Stimulated activated effector memory CD8-positive, alpha-beta T cell treated with anti-CD3 and anti-CD28 coated beads, Interleukin-12 subunit alpha, Interleukin-12 subunit beta, amount 100 ng/mL, for 72 hours (primary cell): Measurements from ENCODE around the gene HOMER3.
"Not testable (repeated sequence)": the region's sequence is repeated elsewhere in the genome, so short reads cannot be mapped to it uniquely, and the experiment has no call there.

ENCODE experiments used
- ATAC-seq: fragments of 150-1000 bp; cut with Tn5 transposase; 2 replicates; pipeline ENCODE4 v1.10.0; 2021
- DNase-seq, 2 donors: peaks; one replicate each; pipeline ENCODE4 v3.0.0; 2021 to 2022; ENCODE audit warnings: low spot score in 2 of 2
- H3K27ac Mint-ChIP-seq: one replicate; pipeline ENCODE4 v1.8.0; 2022; ENCODE audit warnings: mild to moderate bottlenecking, mixed read lengths
- H3K36me3 Mint-ChIP-seq: one replicate; pipeline ENCODE4 v1.8.0; 2022; ENCODE audit warnings: mild to moderate bottlenecking, mixed read lengths
- H3K4me1 Mint-ChIP-seq: one replicate; pipeline ENCODE4 v1.8.0; 2022; ENCODE audit warnings: mixed read lengths
- H3K4me3 Mint-ChIP-seq: one replicate; pipeline ENCODE4 v1.8.0; 2022; ENCODE audit warnings: mild to moderate bottlenecking, mixed read lengths
- H3K9me3 Mint-ChIP-seq: one replicate; pipeline ENCODE4 v1.8.0; 2022; ENCODE audit warnings: mixed read lengths

The HOMER3 gene

GRCh38 chr19:18967358-18968146 lies 26.5 kb upstream of the HOMER3 start:
- Mint-ChIP-seq H3K36me3 (no peaks in the 10 kb centered on the region), H3K27ac (no peak overlapping the region), H3K4me3 (no peak overlapping the region), H3K9me3 (no peaks in the 10 kb centered on the region), H3K4me1 (peaks cover 7% of the 10 kb centered on the region)
- no peak for ATAC-seq
- no peak for DNase-seq

GRCh38 chr19:18966307-18966706 lies 25.3 kb upstream of the HOMER3 start:
- no peaks in the 10 kb centered on the region for H3K36me3 Mint-ChIP-seq
- H3K4me3 Mint-ChIP-seq: no peak overlapping the region
- H3K9me3 Mint-ChIP-seq: no peaks in the 10 kb centered on the region
- peaks cover 18% of the 10 kb centered on the region for H3K4me1 Mint-ChIP-seq
- ATAC-seq (no peak), DNase-seq (no peak)
- H3K27ac Mint-ChIP-seq: no peak overlapping the region

- no peak for ATAC-seq
- H3K36me3 Mint-ChIP-seq: no peaks in the 10 kb centered on the region
- H3K4me3 Mint-ChIP-seq: no peak overlapping the region
- DNase-seq: no peak
- no peak overlapping the region for H3K27ac Mint-ChIP-seq
- no peaks in the 10 kb centered on the region for H3K9me3 Mint-ChIP-seq
- H3K4me1 Mint-ChIP-seq: peaks cover 16% of the 10 kb centered on the region
These were observed 23.1 kb upstream of the HOMER3 start for GRCh38 chr19:18964121-18964520.

DNA sequence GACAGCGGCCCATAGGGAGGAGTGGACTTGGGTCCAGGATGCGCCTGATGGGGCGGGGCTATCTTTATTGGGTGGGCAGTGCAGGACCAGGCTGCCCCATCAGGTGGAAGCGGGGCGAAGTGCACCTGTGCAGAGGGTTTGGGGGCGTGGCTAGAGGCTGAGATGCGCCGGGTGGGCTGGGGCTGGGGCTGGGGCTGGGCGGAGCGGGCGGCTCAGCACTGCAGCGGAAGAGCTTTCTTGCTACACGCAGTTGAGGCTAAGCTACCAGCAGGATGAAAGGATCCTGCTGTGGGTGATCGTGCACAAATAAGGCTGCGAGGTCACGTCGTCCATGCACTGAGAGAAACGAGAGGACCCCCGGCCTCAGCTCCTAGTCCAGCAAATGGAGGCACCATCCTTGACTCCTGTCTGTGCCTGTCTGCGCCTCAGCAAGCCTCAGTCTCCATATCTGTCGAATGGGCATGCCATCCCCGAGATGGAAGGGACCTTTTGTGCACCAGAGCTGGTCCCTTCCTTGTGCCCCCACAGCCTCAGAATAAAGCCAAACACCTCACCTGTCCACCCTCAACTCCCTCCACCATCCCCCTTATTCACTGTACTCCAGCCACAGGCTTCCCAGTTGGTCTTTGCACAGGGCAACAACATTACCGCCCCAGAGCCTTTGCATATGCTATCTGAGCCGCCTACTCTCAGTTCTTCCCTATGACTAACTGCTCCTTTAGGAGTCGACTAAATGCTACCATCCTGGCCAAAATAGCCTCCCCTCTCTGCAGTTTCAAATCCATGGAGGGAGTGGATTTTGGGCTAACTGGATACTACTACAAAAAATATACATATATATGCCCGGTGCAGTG lies 21.0 kb upstream of the HOMER3 start:
- no peaks in the 10 kb centered on the region for H3K9me3 Mint-ChIP-seq
- no peaks in the 10 kb centered on the region for H3K36me3 Mint-ChIP-seq
- no peak overlapping the region for H3K27ac Mint-ChIP-seq
- ATAC-seq: peak; percentile 39
- DNase-seq: no peak
- peaks cover 12% of the 10 kb centered on the region for H3K4me1 Mint-ChIP-seq
- H3K4me3 Mint-ChIP-seq: no peak overlapping the region

DNA sequence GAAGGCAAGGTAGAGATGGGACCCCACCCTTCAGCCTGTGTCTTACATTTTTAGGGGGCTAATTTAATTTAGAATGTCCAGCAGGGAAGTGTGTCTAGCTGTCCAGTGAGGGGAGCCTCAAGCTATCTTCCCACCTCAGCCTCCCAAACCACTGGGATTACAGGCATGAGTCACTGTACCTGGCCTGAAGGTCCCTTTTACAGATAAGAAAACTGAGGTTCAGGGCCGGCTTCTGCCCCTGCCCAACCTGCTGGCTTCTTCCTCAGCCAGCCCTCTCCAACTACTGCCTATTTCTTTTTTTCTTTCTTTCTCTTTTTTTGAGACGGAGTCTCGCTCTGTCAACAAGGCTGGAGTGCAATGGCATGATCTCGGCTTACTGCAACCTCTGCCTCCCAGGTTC lies 19.4 kb upstream of the HOMER3 start:
- ATAC-seq (no peak), DNase-seq (no peak)
- H3K4me3 Mint-ChIP-seq: no peak overlapping the region
- no peaks in the 10 kb centered on the region for H3K9me3 Mint-ChIP-seq
- H3K4me1 Mint-ChIP-seq: peaks cover 12% of the 10 kb centered on the region
- no peak overlapping the region for H3K27ac Mint-ChIP-seq
- H3K36me3 Mint-ChIP-seq: no peaks in the 10 kb centered on the region

DNA sequence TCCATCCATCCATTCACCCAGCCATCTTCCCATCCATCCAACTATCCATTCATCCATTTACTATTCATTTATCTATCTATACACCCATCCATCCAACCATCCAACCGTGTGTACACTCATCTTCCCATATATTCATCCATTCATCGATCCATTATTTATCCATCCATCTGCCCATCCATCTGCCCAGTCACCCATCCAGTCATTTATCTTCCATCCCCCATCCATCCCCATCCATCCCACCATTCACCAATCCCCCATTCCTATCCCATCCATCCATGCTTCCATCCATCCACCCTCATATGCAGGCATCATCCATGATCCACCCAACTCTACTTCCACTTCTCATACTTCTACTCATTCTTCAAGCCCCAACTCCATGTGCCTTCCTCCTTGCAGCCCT lies 14.0 kb upstream of the HOMER3 start:
- peaks cover 5% of the 10 kb centered on the region for H3K9me3 Mint-ChIP-seq
- H3K27ac Mint-ChIP-seq: no peak overlapping the region
- ATAC-seq (no peak), DNase-seq (no peak)
- H3K4me3 Mint-ChIP-seq: no peak overlapping the region
- H3K36me3 Mint-ChIP-seq: no peaks in the 10 kb centered on the region
- no peaks in the 10 kb centered on the region for H3K4me1 Mint-ChIP-seq

- DNase-seq (no peak), ATAC-seq (no peak)
- Mint-ChIP-seq H3K4me1 (peaks cover under 1% of the 10 kb centered on the region), H3K9me3 (peaks cover 5% of the 10 kb centered on the region), H3K4me3 (no peak overlapping the region), H3K27ac (no peak overlapping the region), H3K36me3 (no peaks in the 10 kb centered on the region)
These were observed 13.1 kb upstream of the HOMER3 start for GRCh38 chr19:18954094-18954493.

DNA sequence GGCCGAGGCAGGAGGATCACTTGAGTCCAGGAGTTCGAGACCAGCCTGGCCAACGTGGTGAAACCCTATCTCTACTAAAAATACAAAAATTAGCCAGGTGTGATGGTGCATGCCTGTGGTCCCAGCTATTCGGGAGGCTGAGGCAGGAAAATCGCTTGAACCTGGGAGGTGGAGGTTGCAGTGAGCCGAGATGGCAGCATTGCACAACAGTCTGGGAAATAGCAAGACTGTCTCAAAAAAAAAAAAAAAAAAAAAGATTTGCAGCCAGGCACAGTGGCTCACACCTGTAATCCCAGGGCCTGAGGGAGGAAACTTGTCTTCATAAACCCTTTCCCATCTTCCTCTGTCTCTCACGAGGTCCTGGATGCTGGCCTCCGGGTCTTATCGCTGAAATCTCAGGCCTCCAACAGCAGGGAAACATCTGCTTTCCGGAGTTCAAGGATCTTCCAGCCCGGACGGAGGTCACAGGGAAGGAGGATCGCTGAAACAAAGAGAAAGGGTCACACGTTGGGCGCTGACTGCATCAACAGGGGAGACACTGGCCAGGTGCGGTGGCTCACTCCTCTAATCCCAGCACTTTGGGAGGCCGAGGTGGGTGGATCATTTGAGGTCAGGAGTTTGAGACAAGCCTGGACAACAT lies 11.5 kb upstream of the HOMER3 start:
- H3K9me3 Mint-ChIP-seq, ATAC-seq, H3K27ac Mint-ChIP-seq, DNase-seq, H3K4me1 Mint-ChIP-seq, H3K36me3 Mint-ChIP-seq, H3K4me3 Mint-ChIP-seq: not testable (repeated sequence)

GRCh38 chr19:18951721-18952281 lies 10.8 kb upstream of the HOMER3 start:
- Mint-ChIP-seq H3K4me1 (peaks cover 5% of the 10 kb centered on the region), H3K27ac (no peak overlapping the region), H3K4me3 (no peak overlapping the region), H3K9me3 (peaks cover 5% of the 10 kb centered on the region), H3K36me3 (no peaks in the 10 kb centered on the region)
- DNase-seq (no peak), ATAC-seq (no peak)

- ATAC-seq: no peak
- no peak for DNase-seq
- Mint-ChIP-seq H3K27ac (no peak overlapping the region), H3K36me3 (no peaks in the 10 kb centered on the region), H3K4me3 (no peak overlapping the region), H3K9me3 (peaks cover under 1% of the 10 kb centered on the region), H3K4me1 (peaks cover 5% of the 10 kb centered on the region)
These were observed 8.8 kb upstream of the HOMER3 start for GRCh38 chr19:18949858-18950257.

DNA sequence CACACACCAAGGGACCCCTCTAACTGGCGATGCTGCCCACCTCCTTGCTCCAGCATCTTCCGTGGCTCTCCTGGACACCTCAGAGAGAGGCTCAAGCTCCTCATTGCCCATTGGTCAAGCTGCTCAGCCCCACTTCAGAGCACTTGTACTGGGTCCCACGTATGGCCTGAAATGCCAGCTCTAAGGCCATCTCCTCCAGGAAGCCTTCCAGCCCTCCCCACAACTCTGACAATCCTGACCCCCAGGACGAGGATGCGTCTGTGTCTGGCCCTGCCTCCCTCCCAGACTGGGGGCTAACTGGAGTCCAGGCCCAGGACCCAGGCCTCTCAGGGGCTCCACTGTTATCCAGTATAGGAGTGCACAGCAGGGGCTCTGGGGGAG lies 7.9 kb upstream of the HOMER3 start:
- no peak for DNase-seq
- Mint-ChIP-seq H3K9me3 (no peaks in the 10 kb centered on the region), H3K36me3 (no peaks in the 10 kb centered on the region), H3K4me1 (peaks cover 5% of the 10 kb centered on the region), H3K27ac (peak overlapping the region; percentile 26), H3K4me3 (no peak overlapping the region)
- no peak for ATAC-seq

DNA sequence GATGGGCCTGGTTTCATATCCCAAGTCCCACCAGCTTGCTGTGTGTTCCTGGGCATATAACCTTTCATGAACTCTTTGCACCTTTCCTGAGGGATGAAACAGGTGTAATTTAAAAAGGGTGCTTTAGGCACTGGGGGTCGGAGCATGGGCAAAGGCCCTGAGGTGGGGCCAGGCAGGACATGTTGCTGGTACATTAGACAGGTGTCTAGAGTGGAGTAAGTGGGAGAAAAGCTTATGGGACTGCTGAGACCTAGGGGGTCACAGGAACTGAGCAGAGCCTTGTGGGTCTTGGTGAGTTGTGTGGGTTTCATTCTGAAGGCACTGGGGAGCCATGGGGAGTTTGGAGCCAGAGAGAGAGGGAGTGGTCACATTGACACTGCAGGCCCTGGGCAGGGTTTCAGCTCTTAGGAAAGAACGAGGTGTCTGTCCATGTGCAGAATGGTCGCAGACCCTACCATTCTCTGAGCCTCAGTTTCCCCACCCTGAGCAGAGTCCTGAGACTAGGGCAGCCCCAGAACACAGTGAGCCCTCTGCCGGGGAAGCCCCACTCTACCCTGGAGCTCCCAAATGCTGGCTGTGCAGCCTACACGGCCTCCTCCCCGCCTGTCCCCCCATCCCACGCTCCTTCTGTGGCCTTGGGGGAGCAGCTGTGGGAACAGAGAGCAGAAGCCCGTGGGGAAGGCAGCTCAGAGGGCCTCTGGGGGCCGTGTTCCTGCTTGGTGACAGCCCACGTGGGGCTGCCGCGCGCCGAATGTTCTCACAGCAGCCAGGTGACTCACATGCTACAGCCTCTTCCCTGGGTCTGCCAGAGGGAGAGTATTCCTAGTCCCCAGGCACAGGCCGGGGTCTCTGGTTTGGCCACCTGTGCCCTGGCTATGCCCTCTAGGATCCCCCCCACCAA lies 7.3 kb upstream of the HOMER3 start:
- Mint-ChIP-seq H3K27ac (peak overlapping the region; percentile 26), H3K4me3 (no peak overlapping the region), H3K9me3 (no peaks in the 10 kb centered on the region), H3K36me3 (no peaks in the 10 kb centered on the region), H3K4me1 (peaks cover 5% of the 10 kb centered on the region)
- DNase-seq (no peak), ATAC-seq (no peak)

GRCh38 chr19:18946918-18947317 lies 5.9 kb upstream of the HOMER3 start:
- no peak overlapping the region for H3K4me3 Mint-ChIP-seq
- H3K36me3 Mint-ChIP-seq: peaks cover 6% of the 10 kb centered on the region
- no peaks in the 10 kb centered on the region for H3K9me3 Mint-ChIP-seq
- H3K27ac Mint-ChIP-seq: peak overlapping the region; percentile 6
- no peak for DNase-seq
- ATAC-seq: no peak
- H3K4me1 Mint-ChIP-seq: peaks cover 10% of the 10 kb centered on the region

DNA sequence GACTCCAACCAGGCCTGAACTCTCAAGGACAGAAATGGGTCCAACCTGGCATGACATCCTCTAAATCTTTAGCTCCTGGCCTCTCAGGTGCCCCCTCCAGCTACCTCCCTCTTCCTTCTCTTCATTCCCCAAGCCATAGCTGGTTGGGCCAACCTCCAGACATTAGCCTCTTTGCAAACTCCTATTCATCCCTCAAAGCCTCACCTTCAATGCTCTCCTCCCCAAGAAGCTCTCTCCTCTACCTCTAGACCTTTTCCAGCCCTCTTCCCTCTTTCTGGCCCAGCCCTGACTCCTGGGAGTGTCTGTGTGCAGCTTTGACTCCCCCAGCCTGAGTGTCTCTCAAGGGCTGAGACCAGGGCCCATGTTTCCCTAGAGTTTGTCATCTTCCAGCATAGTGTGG lies 5.3 kb upstream of the HOMER3 start:
- peaks cover 6% of the 10 kb centered on the region for H3K36me3 Mint-ChIP-seq
- H3K9me3 Mint-ChIP-seq: no peaks in the 10 kb centered on the region
- H3K4me3 Mint-ChIP-seq: no peak overlapping the region
- DNase-seq (no peak), ATAC-seq (no peak)
- peaks cover 16% of the 10 kb centered on the region for H3K4me1 Mint-ChIP-seq
- H3K27ac Mint-ChIP-seq: peak overlapping the region; percentile 6
